MM.1S (cell line): Measurements from ENCODE around the gene TMEM132D.

Experiments
- EZH2 ChIP-seq: fragments of 300-600 bp; sonication (generic); optimal IDR thresholded peaks from 2 replicates; pipeline ENCODE3; 2017; ENCODE audit warnings: low read depth, mild to moderate bottlenecking, antibody characterized with exemption, low read length, mixed read lengths
- EZH2phosphoT487 ChIP-seq: fragments of 300-600 bp; sonication (generic); IDR thresholded peaks from 2 replicates; pipeline ENCODE4 v1.6.1; 2018; ENCODE audit warnings: antibody characterized with exemption, low read length
- TF ChIP-seq, protein P1 (sequence below): fragments of 300-600 bp; sonication (generic); IDR thresholded peaks from 2 replicates; pipeline ENCODE4 v1.5.1; 2016; ENCODE audit warnings: antibody characterized with exemption, low read length, mixed read lengths

DNA sequence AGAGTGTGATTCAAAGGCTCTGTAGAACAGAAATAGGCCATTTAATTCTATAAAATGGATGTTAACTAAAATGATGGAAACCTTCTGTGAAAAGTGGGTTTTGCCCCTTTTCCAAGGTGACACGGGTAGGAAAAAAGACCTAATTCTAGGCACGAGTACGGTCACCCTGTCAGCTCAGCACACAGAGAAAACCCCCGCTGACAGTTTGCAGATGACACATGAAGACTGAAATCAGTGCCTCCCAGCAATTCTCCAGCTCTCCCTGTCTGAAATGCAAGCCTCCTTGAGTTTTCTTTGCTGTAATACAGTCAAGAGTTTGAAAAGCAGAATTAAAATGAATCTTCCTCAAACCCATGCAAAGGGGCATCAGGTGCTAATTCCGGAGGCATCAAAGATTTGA is 230.0 kb downstream of the TMEM132D start:
- TF ChIP-seq, protein P1, sequence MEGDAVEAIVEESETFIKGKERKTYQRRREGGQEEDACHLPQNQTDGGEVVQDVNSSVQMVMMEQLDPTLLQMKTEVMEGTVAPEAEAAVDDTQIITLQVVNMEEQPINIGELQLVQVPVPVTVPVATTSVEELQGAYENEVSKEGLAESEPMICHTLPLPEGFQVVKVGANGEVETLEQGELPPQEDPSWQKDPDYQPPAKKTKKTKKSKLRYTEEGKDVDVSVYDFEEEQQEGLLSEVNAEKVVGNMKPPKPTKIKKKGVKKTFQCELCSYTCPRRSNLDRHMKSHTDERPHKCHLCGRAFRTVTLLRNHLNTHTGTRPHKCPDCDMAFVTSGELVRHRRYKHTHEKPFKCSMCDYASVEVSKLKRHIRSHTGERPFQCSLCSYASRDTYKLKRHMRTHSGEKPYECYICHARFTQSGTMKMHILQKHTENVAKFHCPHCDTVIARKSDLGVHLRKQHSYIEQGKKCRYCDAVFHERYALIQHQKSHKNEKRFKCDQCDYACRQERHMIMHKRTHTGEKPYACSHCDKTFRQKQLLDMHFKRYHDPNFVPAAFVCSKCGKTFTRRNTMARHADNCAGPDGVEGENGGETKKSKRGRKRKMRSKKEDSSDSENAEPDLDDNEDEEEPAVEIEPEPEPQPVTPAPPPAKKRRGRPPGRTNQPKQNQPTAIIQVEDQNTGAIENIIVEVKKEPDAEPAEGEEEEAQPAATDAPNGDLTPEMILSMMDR, result no peak
- TF ChIP-seq EZH2phosphoT487, result no peak
- TF ChIP-seq EZH2, result no peak
